Neural cell (in vitro differentiated cells): Measurements from ENCODE around the gene CUX1. TPM values are rescaled to one million over a fixed set of nuclear protein-coding genes. Genes with fewer than 3 reads are reported as not detected.
"Not testable (repeated sequence)": the region's sequence is repeated elsewhere in the genome, so short reads cannot be mapped to it uniquely, and the experiment has no call there.

ENCODE experiments used
- H2AFZ ChIP-seq: fragments of 200-600, 300-800 bp; sonication (generic), shearing (Covaris generic); 2 replicates; pipeline ENCODE4 v1.6.0; 2014; ENCODE audit warnings: low read depth, mild to moderate bottlenecking, antibody characterized with exemption, low read length, moderate library complexity
- H3F3A ChIP-seq: fragments of 200-600 bp; shearing (Covaris generic); 2 replicates; pipeline ENCODE4 v1.6.1; 2016; ENCODE audit warnings: mild to moderate bottlenecking, moderate library complexity, mixed read lengths, antibody characterized with exemption, low read length; ENCODE audit not compliant: insufficient read depth, poor library complexity, severe bottlenecking
- H3K27ac ChIP-seq: fragments of 200-600, 300-800 bp; sonication (generic), shearing (Covaris generic); 2 replicates; pipeline ENCODE4 v1.5.1; 2014; ENCODE audit warnings: mild to moderate bottlenecking, low read length, moderate library complexity
- H3K27me3 ChIP-seq: fragments of 300-800, 200-600 bp; sonication (generic), shearing (Covaris generic); 2 replicates; pipeline ENCODE4 v1.6.0; 2014; ENCODE audit warnings: mild to moderate bottlenecking, low read depth, low read length, moderate library complexity; ENCODE audit not compliant: insufficient read depth
- H3K36me3 ChIP-seq: fragments of 300-800, 200-600 bp; sonication (generic), shearing (Covaris generic); 2 replicates; pipeline ENCODE4 v1.5.1; 2014; ENCODE audit warnings: mild to moderate bottlenecking, antibody characterized with exemption, low read length, moderate library complexity; ENCODE audit not compliant: insufficient read depth
- H3K4me2 ChIP-seq: fragments of 300-800, 200-600 bp; sonication (generic), shearing (Covaris generic); 2 replicates; pipeline ENCODE4 v1.6.0; 2014; ENCODE audit warnings: mild to moderate bottlenecking, low read length
- H3K4me3 ChIP-seq: fragments of 300-800, 200-600 bp; sonication (generic), shearing (Covaris generic); 2 replicates; pipeline ENCODE4 v1.5.1; 2014; ENCODE audit warnings: mild to moderate bottlenecking, low read length, moderate library complexity
- H3K79me2 ChIP-seq: fragments of 200-600 bp; shearing (Covaris generic); replicated peaks from 2 replicates; pipeline ENCODE4 v1.6.0; 2014; ENCODE audit warnings: mild to moderate bottlenecking, low read length, moderate library complexity; ENCODE audit not compliant: insufficient read depth
- H3K9ac ChIP-seq: fragments of 300-800, 200-600 bp; sonication (generic), shearing (Covaris generic); 2 replicates; pipeline ENCODE4 v1.6.1; 2016; ENCODE audit warnings: mild to moderate bottlenecking, low read length, mixed read lengths
- H3K9me2 ChIP-seq: fragments of 200-600 bp; shearing (Covaris generic); 2 replicates; pipeline ENCODE4 v1.6.1; 2016; ENCODE audit warnings: mild to moderate bottlenecking, low read length, mixed read lengths; ENCODE audit not compliant: insufficient read depth
- H3K9me3 ChIP-seq: fragments of 200-600, 300-800 bp; sonication (generic), shearing (Covaris generic); 2 replicates; pipeline ENCODE4 v1.6.1; 2016; ENCODE audit warnings: mild to moderate bottlenecking, mixed run types, low read length, moderate library complexity, mixed read lengths
- H4K20me1 ChIP-seq: fragments of 200-600 bp; shearing (Covaris generic); 2 replicates; pipeline ENCODE4 v1.6.1; 2016; ENCODE audit warnings: mild to moderate bottlenecking, mixed run types; ENCODE audit not compliant: insufficient read depth
- EP300 ChIP-seq: fragments of 450-650 bp; conservative IDR thresholded peaks from 2 replicates; pipeline ENCODE4 v1.6.1; 2014; ENCODE audit warnings: antibody characterized with exemption, mild to moderate bottlenecking, moderate library complexity; ENCODE audit not compliant: poor library complexity, severe bottlenecking
- EZH2 ChIP-seq: fragments of 200-600, 300-800 bp; shearing (Covaris generic), sonication (generic); IDR thresholded peaks from 2 replicates; pipeline ENCODE4 v1.6.1; 2014; ENCODE audit warnings: antibody characterized with exemption, low read length, borderline replicate concordance, mild to moderate bottlenecking; ENCODE audit not compliant: insufficient read depth, poor library complexity, severe bottlenecking
- MXI1 ChIP-seq: fragments of 450-650 bp; conservative IDR thresholded peaks from 2 replicates; pipeline ENCODE4 v1.6.1; 2014; ENCODE audit warnings: antibody characterized with exemption, mild to moderate bottlenecking; ENCODE audit not compliant: poor library complexity, severe bottlenecking
- POLR2AphosphoS5 ChIP-seq: IDR thresholded peaks from 2 replicates; pipeline ENCODE4 v1.6.1; 2012
- RAD21 ChIP-seq: fragments of 450-650 bp; conservative IDR thresholded peaks from 2 replicates; pipeline ENCODE4 v1.6.1; 2014; ENCODE audit warnings: antibody characterized with exemption, mild to moderate bottlenecking, moderate library complexity
- REST ChIP-seq: IDR thresholded peaks from 2 replicates; pipeline ENCODE4 v1.6.1; 2012; ENCODE audit warnings: borderline replicate concordance
- SMC3 ChIP-seq: fragments of 450-650 bp; conservative IDR thresholded peaks from 2 replicates; pipeline ENCODE4 v1.6.1; 2014; ENCODE audit warnings: antibody characterized with exemption, mild to moderate bottlenecking, moderate library complexity; ENCODE audit not compliant: poor library complexity
- TAF1 ChIP-seq: IDR thresholded peaks from 2 replicates; pipeline ENCODE4 v1.6.1; 2012; ENCODE audit warnings: low read depth
- polyA plus RNA-seq: library from polyadenylated mRNA; depleted of rRNA; stranded (reverse); fragments of >200 nt; gene quantifications from 2 replicates; pipeline ENCODE4 v1.2.3, GENCODE V29; 2014
- TF ChIP-seq, protein P1 (sequence below): fragments of 450-650 bp; IDR thresholded peaks from 2 replicates; pipeline ENCODE4 v1.5.1; 2014; ENCODE audit warnings: antibody characterized with exemption, mild to moderate bottlenecking, moderate library complexity; ENCODE audit not compliant: poor library complexity, severe bottlenecking

The CUX1 gene
- polyA plus RNA-seq, 1 donor from 2014 or later = 26.6 TPM

DNA sequence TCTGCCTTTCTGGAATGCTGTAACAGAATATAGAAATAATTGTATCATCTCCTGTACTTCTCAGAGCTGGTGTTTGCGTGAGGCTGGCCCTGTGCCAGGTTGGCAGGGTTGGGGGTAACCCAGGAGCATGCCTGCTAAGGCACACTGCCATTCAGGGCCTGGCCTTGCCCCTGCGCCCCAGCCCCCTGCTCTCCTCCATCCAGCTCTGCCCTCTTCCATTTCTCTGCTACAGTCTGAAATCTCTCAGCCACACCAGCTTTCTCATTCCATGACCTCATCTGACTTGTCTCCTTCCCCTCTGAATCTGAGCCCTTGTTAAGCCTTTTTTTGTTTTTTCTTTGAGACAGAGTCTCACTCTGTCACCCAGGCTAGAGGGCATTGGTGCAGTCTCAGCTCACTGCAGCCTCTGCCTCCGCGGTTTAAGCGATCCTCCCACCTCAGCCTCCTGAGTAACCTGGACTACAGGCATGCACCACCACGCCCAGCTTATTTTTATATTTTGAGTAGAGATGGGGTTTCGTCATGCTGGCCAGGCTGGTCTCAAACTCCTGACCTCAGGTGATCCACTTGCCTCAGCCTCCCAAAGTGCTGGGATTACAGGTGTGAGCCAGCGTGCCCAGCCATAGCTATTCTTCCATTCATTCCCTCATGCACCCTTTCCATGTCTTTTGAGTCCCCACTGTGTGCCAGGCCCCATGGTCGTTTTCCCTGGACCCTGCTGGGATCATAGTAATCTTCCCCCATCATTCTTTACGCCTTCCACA, 206.8 kb downstream of the CUX1 start:
- Histone ChIP-seq H3K36me3 (no peaks in the 10 kb centered on the region), H2AFZ (no peak overlapping the region), H3K4me3 (no peak overlapping the region), H4K20me1 (no peaks in the 10 kb centered on the region), H3K9me2 (no peaks in the 10 kb centered on the region), H3F3A (no peaks in the 10 kb centered on the region), H3K9ac (no peak overlapping the region), H3K27ac (no peak overlapping the region), H3K4me2 (no peak overlapping the region), H3K27me3 (no peaks in the 10 kb centered on the region), H3K9me3 (no peaks in the 10 kb centered on the region), H3K79me2 (no peaks in the 10 kb centered on the region)
- TF ChIP-seq TAF1 (no peak), REST (no peak), MXI1 (no peak), SMC3 (no peak), POLR2AphosphoS5 (no peak), EP300 (no peak), EZH2 (no peak), RAD21 (no peak)
- TF ChIP-seq, protein P1, sequence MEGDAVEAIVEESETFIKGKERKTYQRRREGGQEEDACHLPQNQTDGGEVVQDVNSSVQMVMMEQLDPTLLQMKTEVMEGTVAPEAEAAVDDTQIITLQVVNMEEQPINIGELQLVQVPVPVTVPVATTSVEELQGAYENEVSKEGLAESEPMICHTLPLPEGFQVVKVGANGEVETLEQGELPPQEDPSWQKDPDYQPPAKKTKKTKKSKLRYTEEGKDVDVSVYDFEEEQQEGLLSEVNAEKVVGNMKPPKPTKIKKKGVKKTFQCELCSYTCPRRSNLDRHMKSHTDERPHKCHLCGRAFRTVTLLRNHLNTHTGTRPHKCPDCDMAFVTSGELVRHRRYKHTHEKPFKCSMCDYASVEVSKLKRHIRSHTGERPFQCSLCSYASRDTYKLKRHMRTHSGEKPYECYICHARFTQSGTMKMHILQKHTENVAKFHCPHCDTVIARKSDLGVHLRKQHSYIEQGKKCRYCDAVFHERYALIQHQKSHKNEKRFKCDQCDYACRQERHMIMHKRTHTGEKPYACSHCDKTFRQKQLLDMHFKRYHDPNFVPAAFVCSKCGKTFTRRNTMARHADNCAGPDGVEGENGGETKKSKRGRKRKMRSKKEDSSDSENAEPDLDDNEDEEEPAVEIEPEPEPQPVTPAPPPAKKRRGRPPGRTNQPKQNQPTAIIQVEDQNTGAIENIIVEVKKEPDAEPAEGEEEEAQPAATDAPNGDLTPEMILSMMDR = no peak

DNA sequence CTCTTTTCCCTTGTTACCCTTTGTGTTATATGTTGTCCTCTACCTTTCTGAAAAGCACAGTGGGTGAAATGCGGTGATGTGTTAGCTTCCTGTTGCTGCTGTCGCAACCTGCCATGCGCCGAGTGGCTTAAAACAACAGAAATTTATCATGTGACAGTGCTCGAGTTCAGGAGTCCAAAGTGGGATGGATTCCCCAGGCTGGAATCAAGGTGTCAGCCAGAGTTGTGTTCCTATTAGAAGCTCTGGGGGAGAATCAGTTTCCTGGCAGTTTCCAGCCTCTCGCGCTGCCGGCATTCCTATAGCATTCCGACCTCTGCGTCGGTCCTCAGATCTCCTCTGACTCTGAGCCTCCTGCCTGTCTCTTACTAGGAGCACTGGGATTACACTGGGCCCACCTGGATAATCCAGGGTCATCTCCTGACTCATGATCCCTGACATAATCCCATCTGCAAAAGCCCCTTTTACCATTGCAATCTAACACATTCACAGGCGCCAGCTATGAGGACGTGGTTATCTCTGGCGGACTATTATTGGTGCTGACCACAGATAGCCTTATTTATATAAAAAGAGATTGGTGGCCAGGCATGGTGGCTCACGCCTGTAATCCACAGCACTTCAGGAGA, 207.5 kb downstream of the CUX1 start:
- H2AFZ ChIP-seq = no peak overlapping the region
- H3K9me3 ChIP-seq = no peaks in the 10 kb centered on the region
- no peak overlapping the region for H3K4me3 ChIP-seq
- TF ChIP-seq, protein P1 = no peak
- TF ChIP-seq SMC3 (no peak), EP300 (no peak)
- no peak overlapping the region for H3K27ac ChIP-seq
- no peaks in the 10 kb centered on the region for H3K36me3 ChIP-seq
- H3K79me2 ChIP-seq = no peaks in the 10 kb centered on the region
- no peaks in the 10 kb centered on the region for H4K20me1 ChIP-seq
- H3F3A ChIP-seq = no peaks in the 10 kb centered on the region
- no peak overlapping the region for H3K9ac ChIP-seq
- H3K9me2 ChIP-seq = no peaks in the 10 kb centered on the region
- no peak overlapping the region for H3K4me2 ChIP-seq
- no peaks in the 10 kb centered on the region for H3K27me3 ChIP-seq

GRCh38 chr7:102025777-102026176, 208.4 kb downstream of the CUX1 start:
- H3K9me2 ChIP-seq, H3K27ac ChIP-seq, H3K79me2 ChIP-seq, H3K4me3 ChIP-seq, H3K9me3 ChIP-seq, H2AFZ ChIP-seq, H3K9ac ChIP-seq, H3F3A ChIP-seq, H3K27me3 ChIP-seq, H3K4me2 ChIP-seq, H3K36me3 ChIP-seq, H4K20me1 ChIP-seq: not testable (repeated sequence)
